Central memory CD8-positive, alpha-beta T cell (primary cell): ENCODE results near the gene KIAA1217.
"Not testable (repeated sequence)": the region's sequence is repeated elsewhere in the genome, so short reads cannot be mapped to it uniquely, and the experiment has no call there.

Experiments
- ATAC-seq: fragments of 150-1000 bp; cut with Tn5 transposase; replicated peaks from 2 replicates; pipeline ENCODE4 v1.10.0; 2022; ENCODE audit warnings: mild to moderate bottlenecking, moderate FRiP score, moderate number of reproducible peaks; ENCODE audit not compliant: poor library complexity, severe bottlenecking; ENCODE audit errors: extremely low read depth
- DNase-seq, 2 donors: peaks; one replicate each; pipeline ENCODE4 v3.0.0; 2021; ENCODE audit warnings: low spot score in 2 of 2
- H3K27ac Mint-ChIP-seq: one replicate; pipeline ENCODE4 v1.8.0; 2022; ENCODE audit warnings: low read depth, mild to moderate bottlenecking, moderate library complexity, mixed read lengths
- H3K27me3 Mint-ChIP-seq: one replicate; pipeline ENCODE4 v1.8.0; 2022; ENCODE audit warnings: mixed read lengths
- H3K36me3 Mint-ChIP-seq: one replicate; pipeline ENCODE4 v1.8.0; 2022; ENCODE audit warnings: mild to moderate bottlenecking, moderate library complexity, mixed read lengths; ENCODE audit not compliant: insufficient read depth
- H3K4me1 Mint-ChIP-seq: one replicate; pipeline ENCODE4 v1.8.0; 2022; ENCODE audit warnings: mixed read lengths
- H3K4me3 Mint-ChIP-seq: one replicate; pipeline ENCODE4 v1.8.0; 2022; ENCODE audit warnings: mild to moderate bottlenecking, moderate library complexity, mixed read lengths
- H3K9me3 Mint-ChIP-seq: one replicate; pipeline ENCODE4 v1.8.0; 2022; ENCODE audit warnings: mixed read lengths

Gene KIAA1217

DNA sequence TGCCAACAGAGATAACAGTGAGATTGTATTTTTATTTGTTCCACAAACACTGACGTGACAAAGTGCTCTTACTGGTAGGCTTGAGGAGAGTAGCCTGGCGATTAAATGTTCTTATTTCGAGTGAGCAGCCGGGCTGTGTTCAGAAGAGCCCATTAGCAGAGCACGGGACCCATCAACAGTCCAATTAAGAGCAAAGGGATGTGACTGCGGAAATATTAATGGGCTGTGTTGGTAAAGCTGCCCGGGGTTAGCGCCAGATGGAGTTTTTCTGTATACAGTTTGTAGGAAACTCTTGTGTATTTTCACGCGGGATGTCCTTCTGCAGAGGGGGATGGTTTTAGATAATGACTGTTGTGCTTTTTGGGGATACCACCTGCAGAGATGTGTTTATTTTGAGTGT is 104.3 kb downstream of the KIAA1217 start:
- peaks cover 1% of the 10 kb centered on the region for H3K36me3 Mint-ChIP-seq
- no peak overlapping the region for H3K27ac Mint-ChIP-seq
- no peaks in the 10 kb centered on the region for H3K27me3 Mint-ChIP-seq
- peaks cover 5% of the 10 kb centered on the region for H3K9me3 Mint-ChIP-seq
- ATAC-seq (no peak), DNase-seq (no peak)
- H3K4me3 Mint-ChIP-seq: no peak overlapping the region
- H3K4me1 Mint-ChIP-seq: no peaks in the 10 kb centered on the region

DNA sequence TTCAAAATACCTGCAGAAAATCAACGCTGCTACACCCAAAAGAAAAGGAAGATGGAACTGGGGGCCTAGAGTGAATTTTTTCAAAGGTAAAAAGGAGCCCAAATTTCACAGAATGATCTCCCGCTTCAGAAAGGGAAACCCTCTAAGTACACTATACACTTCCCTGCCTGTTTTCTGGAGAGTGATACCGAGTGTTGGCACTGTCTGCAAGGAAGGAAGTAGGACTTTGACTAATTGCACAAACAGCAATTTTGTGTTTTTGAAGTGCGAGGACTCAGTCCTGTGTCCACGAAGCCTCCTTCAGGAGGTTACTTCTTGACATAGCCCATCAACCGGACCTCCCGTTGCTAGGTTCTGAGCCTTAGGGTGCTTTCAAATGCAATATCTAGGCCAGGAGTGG is 106.3 kb downstream of the KIAA1217 start:
- ATAC-seq: no peak
- H3K36me3 Mint-ChIP-seq: no peaks in the 10 kb centered on the region
- no peaks in the 10 kb centered on the region for H3K4me1 Mint-ChIP-seq
- no peak overlapping the region for H3K27ac Mint-ChIP-seq
- H3K9me3 Mint-ChIP-seq: no peaks in the 10 kb centered on the region
- no peaks in the 10 kb centered on the region for H3K27me3 Mint-ChIP-seq
- H3K4me3 Mint-ChIP-seq: no peak overlapping the region
- DNase-seq: no peak

GRCh38 chr10:24318517-24318916 is 109.6 kb downstream of the KIAA1217 start:
- H3K36me3 Mint-ChIP-seq: no peaks in the 10 kb centered on the region
- H3K27me3 Mint-ChIP-seq: no peaks in the 10 kb centered on the region
- no peak for DNase-seq
- H3K4me1 Mint-ChIP-seq: no peaks in the 10 kb centered on the region
- no peak for ATAC-seq
- H3K4me3 Mint-ChIP-seq: no peak overlapping the region
- H3K27ac Mint-ChIP-seq: no peak overlapping the region
- H3K9me3 Mint-ChIP-seq: no peaks in the 10 kb centered on the region

DNA sequence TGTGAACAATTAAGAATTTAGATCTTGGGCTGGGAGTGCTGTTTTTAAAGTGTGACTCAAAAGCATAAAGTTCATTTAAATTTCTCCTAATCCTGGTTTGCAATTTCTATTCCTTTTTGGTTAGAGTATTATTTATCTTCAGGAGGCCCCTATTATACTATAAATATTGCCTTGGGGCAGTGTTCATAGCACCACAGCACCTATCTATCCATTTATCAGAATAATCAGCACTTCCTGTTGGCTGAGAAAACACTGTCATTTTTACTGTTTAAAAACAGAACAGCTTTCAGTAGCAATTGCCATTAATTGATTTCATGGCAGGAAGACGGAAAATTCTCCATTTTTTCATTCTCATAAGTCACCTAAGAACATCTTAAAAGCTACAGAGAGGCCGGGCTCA is 111.4 kb downstream of the KIAA1217 start:
- ATAC-seq: no peak
- Mint-ChIP-seq H3K27me3 (no peaks in the 10 kb centered on the region), H3K4me3 (no peak overlapping the region), H3K4me1 (no peaks in the 10 kb centered on the region), H3K27ac (no peak overlapping the region), H3K36me3 (no peaks in the 10 kb centered on the region), H3K9me3 (peaks cover 4% of the 10 kb centered on the region)
- no peak for DNase-seq

DNA sequence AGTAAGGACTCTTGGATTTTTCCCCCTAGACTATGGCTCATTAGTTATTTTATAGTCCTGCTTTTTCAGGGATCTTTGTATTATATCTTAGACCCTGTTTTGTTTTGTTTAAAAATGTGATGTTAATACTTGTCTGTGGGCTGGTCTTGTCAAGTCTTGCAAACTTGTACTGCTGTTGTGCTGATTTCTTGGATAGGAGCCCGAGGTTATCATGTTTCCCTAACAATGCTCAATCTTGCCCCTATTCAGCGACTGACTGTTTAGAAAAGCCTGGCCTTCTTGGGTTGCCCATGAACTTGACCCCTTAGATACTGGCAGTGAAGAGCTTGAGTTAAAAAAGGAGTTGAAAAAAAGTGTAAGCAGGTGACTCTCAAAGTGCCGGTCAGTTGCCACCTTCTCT is 115.7 kb downstream of the KIAA1217 start:
- Mint-ChIP-seq H3K27ac (no peak overlapping the region), H3K36me3 (no peaks in the 10 kb centered on the region), H3K4me1 (no peaks in the 10 kb centered on the region), H3K9me3 (peaks cover 4% of the 10 kb centered on the region), H3K27me3 (no peaks in the 10 kb centered on the region), H3K4me3 (no peak overlapping the region)
- DNase-seq: no peak
- no peak for ATAC-seq

DNA sequence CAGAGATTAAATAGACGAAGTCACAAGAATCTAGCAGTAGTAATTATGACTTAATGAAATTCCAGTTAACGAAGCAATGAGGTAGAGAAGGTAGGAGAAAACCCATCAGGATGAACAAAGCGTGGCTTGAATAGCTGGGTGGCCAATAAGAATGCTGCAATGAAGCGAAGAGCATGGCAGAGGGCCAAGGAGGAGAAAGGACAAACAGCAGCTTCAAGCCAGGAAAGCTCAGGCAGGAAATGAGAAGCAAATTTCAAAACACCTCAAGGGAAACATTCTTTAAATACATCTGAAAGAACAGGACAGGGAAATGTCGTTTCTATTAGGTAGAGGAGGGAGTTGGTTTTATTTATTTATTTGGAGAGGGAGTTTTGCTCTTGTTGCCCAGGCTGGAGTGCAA is 122.5 kb downstream of the KIAA1217 start:
- H3K27me3 Mint-ChIP-seq: no peaks in the 10 kb centered on the region
- ATAC-seq (no peak), DNase-seq (no peak)
- no peaks in the 10 kb centered on the region for H3K4me1 Mint-ChIP-seq
- no peaks in the 10 kb centered on the region for H3K36me3 Mint-ChIP-seq
- H3K4me3 Mint-ChIP-seq: no peak overlapping the region
- H3K9me3 Mint-ChIP-seq: peaks cover 5% of the 10 kb centered on the region
- no peak overlapping the region for H3K27ac Mint-ChIP-seq

DNA sequence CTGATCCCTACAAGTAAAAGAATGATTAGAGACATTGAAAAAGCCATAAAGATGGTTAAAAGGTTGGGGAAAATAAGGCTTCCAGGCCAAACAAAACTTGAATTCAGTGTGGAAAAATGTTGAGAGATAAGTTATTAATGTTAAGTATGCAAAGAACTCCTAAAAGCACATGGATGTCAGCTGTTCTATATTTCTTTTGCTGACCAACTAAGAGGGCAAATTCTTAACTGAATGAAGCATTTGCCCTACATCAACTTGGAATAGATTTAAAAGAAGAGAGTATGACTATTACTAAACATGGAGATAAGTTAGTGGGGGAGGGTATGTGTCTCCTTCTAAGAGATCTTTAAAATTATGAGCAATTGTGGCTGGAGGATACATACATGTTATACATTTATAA is 124.8 kb downstream of the KIAA1217 start:
- no peak overlapping the region for H3K27ac Mint-ChIP-seq
- DNase-seq (no peak), ATAC-seq (no peak)
- H3K4me1 Mint-ChIP-seq: no peaks in the 10 kb centered on the region
- H3K4me3 Mint-ChIP-seq: no peak overlapping the region
- H3K36me3 Mint-ChIP-seq: no peaks in the 10 kb centered on the region
- no peaks in the 10 kb centered on the region for H3K27me3 Mint-ChIP-seq
- peaks cover 5% of the 10 kb centered on the region for H3K9me3 Mint-ChIP-seq

DNA sequence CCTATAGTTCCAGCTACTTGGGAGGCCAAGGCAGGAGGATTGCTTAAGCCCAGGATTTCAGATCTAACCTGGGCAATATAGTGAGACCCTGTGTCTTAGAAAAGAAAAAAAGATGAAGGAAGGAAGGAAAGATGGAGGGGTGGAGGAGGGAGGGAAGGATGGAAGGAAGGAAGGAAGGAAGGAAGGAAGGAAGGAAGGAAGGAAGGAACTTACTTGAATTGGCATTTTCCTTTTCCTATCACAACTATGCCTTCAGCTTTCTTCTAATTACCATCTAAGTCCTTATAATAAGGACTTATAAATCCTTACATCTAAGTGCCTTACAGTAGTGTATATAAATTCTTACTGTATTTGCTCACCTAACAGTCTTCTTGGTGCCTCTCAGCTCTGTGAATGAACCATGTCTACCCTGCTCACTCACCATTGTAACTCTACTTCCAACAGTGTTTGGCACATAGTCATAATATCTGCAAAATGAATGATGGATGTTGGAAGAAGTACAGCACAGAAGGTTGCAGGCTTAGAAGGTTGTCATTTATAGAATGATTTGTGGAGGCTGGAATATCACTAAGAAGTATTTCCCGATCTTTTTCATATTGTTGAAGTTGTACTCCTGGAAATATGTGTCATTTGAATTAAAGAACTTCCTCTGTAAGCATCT is 125.5 kb downstream of the KIAA1217 start:
- H3K27me3 Mint-ChIP-seq: no peaks in the 10 kb centered on the region
- H3K27ac Mint-ChIP-seq: no peak overlapping the region
- no peaks in the 10 kb centered on the region for H3K4me1 Mint-ChIP-seq
- peaks cover 5% of the 10 kb centered on the region for H3K9me3 Mint-ChIP-seq
- no peak for ATAC-seq
- H3K36me3 Mint-ChIP-seq: no peaks in the 10 kb centered on the region
- DNase-seq: no peak
- no peak overlapping the region for H3K4me3 Mint-ChIP-seq

GRCh38 chr10:24337723-24338122 is 128.8 kb downstream of the KIAA1217 start:
- H3K27me3 Mint-ChIP-seq, H3K36me3 Mint-ChIP-seq, H3K27ac Mint-ChIP-seq, ATAC-seq, H3K4me1 Mint-ChIP-seq, DNase-seq, H3K4me3 Mint-ChIP-seq, H3K9me3 Mint-ChIP-seq: not testable (repeated sequence)

- no peaks in the 10 kb centered on the region for H3K36me3 Mint-ChIP-seq
- no peak for ATAC-seq
- H3K27me3 Mint-ChIP-seq: peaks cover 8% of the 10 kb centered on the region
- no peak overlapping the region for H3K4me3 Mint-ChIP-seq
- no peak overlapping the region for H3K27ac Mint-ChIP-seq
- DNase-seq: no peak
- no peaks in the 10 kb centered on the region for H3K9me3 Mint-ChIP-seq
- H3K4me1 Mint-ChIP-seq: no peaks in the 10 kb centered on the region
Observed at GRCh38 chr10:24339387-24339786, 130.4 kb downstream of the KIAA1217 start.

- no peak for ATAC-seq
- Mint-ChIP-seq H3K36me3 (no peaks in the 10 kb centered on the region), H3K27me3 (peaks cover 8% of the 10 kb centered on the region), H3K27ac (no peak overlapping the region), H3K9me3 (no peaks in the 10 kb centered on the region), H3K4me1 (no peaks in the 10 kb centered on the region), H3K4me3 (no peak overlapping the region)
- no peak for DNase-seq
Observed at GRCh38 chr10:24340446-24340845, 131.5 kb downstream of the KIAA1217 start.

DNA sequence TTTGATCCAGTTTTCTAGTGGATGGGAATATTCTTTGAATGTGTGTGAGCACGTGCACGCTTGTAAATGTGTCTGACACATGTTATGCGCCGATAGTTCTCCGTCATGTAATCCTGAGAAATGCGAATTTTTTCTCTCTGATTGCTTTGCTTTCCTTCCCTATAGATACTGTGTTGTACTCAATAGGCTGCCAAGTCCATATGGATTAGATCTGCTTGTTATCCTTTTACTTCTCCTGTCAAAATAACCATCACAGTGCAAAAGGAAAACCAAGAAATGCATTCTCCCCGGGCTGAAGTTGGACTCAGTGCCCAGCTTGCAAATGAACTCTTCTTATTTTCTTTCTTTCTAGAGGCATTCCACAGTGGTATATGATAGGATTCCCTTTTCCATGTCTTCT is 131.9 kb downstream of the KIAA1217 start:
- Mint-ChIP-seq H3K4me1 (no peaks in the 10 kb centered on the region), H3K36me3 (no peaks in the 10 kb centered on the region), H3K4me3 (no peak overlapping the region), H3K27me3 (peaks cover 8% of the 10 kb centered on the region), H3K27ac (no peak overlapping the region), H3K9me3 (no peaks in the 10 kb centered on the region)
- ATAC-seq (no peak), DNase-seq (no peak)

DNA sequence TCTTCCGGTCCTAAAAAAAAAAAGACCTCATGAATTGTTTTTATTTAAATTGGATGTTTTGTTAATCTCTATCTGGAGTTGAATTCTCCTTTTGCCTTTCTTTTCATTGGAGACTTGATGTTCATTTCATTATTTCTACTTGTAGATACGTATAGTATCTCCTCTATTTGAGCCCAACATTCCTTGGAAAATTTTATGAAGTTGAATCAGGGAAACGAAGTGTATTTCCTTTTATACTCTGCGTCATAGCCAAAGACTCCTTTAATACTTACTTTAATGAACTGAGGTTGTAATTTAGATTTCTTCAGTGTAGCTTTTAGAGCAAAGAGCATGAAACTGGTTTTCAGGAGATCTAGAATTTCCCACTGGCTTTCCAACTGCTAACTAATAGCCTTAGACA is 132.4 kb downstream of the KIAA1217 start:
- Mint-ChIP-seq H3K27ac (no peak overlapping the region), H3K9me3 (no peaks in the 10 kb centered on the region), H3K27me3 (peaks cover 8% of the 10 kb centered on the region), H3K36me3 (no peaks in the 10 kb centered on the region), H3K4me1 (no peaks in the 10 kb centered on the region), H3K4me3 (no peak overlapping the region)
- no peak for DNase-seq
- no peak for ATAC-seq

- DNase-seq (no peak), ATAC-seq (no peak)
- Mint-ChIP-seq H3K27me3 (peaks cover 8% of the 10 kb centered on the region), H3K4me1 (no peaks in the 10 kb centered on the region), H3K9me3 (no peaks in the 10 kb centered on the region), H3K36me3 (no peaks in the 10 kb centered on the region), H3K27ac (no peak overlapping the region), H3K4me3 (no peak overlapping the region)
Observed at GRCh38 chr10:24341897-24342296, 133.0 kb downstream of the KIAA1217 start.
